SK-N-SH (cell line): ENCODE results near the gene PAQR5. TPM values are rescaled to one million over a fixed set of nuclear protein-coding genes. Genes with fewer than 3 reads are reported as not detected.
"Not testable (repeated sequence)": the region's sequence is repeated elsewhere in the genome, so short reads cannot be mapped to it uniquely, and the experiment has no call there.

Experiments used
- CTCF ChIA-PET: fragments of 300-600, 350-600 bp; formaldehyde crosslinking; extraction: SDS; loops from one replicate; lab custom pipeline; 2021; lab: Yijun Ruan, JAX
- POLR2A ChIA-PET: fragments of 350-600 bp; sonication (Branson Sonifier 250); formaldehyde crosslinking; extraction: SDS; loops from one replicate; lab custom pipeline; 2020; ENCODE audit warnings: antibody characterized with exemption, inconsistent platforms; lab: Yijun Ruan, JAX
- DNase-seq: peaks from one replicate; pipeline ENCODE4 v3.0.0; 2012
- H2AFZ ChIP-seq: fragments of 200-600 bp; sonication (generic); 2 replicates; pipeline ENCODE4 v1.8.1; 2016; ENCODE audit warnings: antibody characterized with exemption, mild to moderate bottlenecking, low read depth
- H3F3A ChIP-seq: fragments of 200-600 bp; sonication (generic); replicated peaks from 2 replicates; pipeline ENCODE3; 2016; ENCODE audit warnings: antibody characterized with exemption, mild to moderate bottlenecking; ENCODE audit not compliant: insufficient read depth
- H3K27ac ChIP-seq, 2 experiments: fragments of 200-500 bp in 1 of 2; fragments of 200-600 bp in 1 of 2; sonication (Bioruptor generic) in 1 of 2; sonication (generic), shearing (Covaris generic) in 1 of 2; 2 replicates each; pipeline versions ENCODE4 v1.5.1 to v1.6.1; 2014 to 2016; ENCODE audit warnings: low read depth in 2 of 2, inconsistent platforms in 1 of 2, low read length in 1 of 2, mild to moderate bottlenecking in 1 of 2, mixed read lengths in 1 of 2
- H3K27me3 ChIP-seq: fragments of 200-600 bp; sonication (generic), shearing (Covaris generic); 2 replicates; pipeline ENCODE4 v1.6.1; 2016; ENCODE audit warnings: mixed run types; ENCODE audit not compliant: insufficient read depth
- H3K36me3 ChIP-seq, 2 experiments: fragments of 200-500 bp in 1 of 2; fragments of 200-600 bp in 1 of 2; sonication (Bioruptor generic) in 1 of 2; sonication (generic) in 1 of 2; replicated peaks in 1 of 2; 2 replicates each; pipeline versions ENCODE3 to v1.5.1; 2014 to 2016; ENCODE audit warnings: low read length in 1 of 2, mild to moderate bottlenecking in 1 of 2; ENCODE audit not compliant: insufficient read depth in 2 of 2, control insufficient read depth in 1 of 2
- H3K4me1 ChIP-seq, 2 experiments: fragments of 200-500 bp in 1 of 2; fragments of 200-600 bp in 1 of 2; sonication (Bioruptor generic) in 1 of 2; sonication (generic), shearing (Covaris generic) in 1 of 2; 2 replicates each; pipeline versions ENCODE4 v1.5.1 to v1.6.1; 2014 to 2016; ENCODE audit warnings: low read depth in 1 of 2, low read length in 1 of 2, mixed run types in 1 of 2; ENCODE audit not compliant: insufficient read depth in 2 of 2, control insufficient read depth in 1 of 2
- H3K4me2 ChIP-seq: fragments of 200-600 bp; sonication (generic), shearing (Covaris generic); 2 replicates; pipeline ENCODE4 v1.6.1; 2017; ENCODE audit warnings: mixed run types
- H3K4me3 ChIP-seq, 2 experiments: fragments of 200-500 bp in 1 of 2; fragments of 200-600 bp in 1 of 2; sonication (Bioruptor generic) in 1 of 2; sonication (generic), shearing (Covaris generic) in 1 of 2; 2 replicates each; pipeline versions ENCODE4 v1.5.1 to v1.8.1; 2014 to 2016; ENCODE audit warnings: low read depth in 2 of 2, inconsistent platforms in 1 of 2, low read length in 1 of 2, mild to moderate bottlenecking in 1 of 2, mixed read lengths in 1 of 2, moderate library complexity in 1 of 2
- H3K79me2 ChIP-seq: fragments of 200-600 bp; sonication (generic); 2 replicates; pipeline ENCODE4 v1.8.1; 2017; ENCODE audit warnings: mild to moderate bottlenecking; ENCODE audit not compliant: insufficient read depth
- H3K9ac ChIP-seq: fragments of 200-600 bp; sonication (generic); 2 replicates; pipeline ENCODE4 v1.6.1; 2017; ENCODE audit warnings: mixed run types
- H3K9me2 ChIP-seq: fragments of 200-600 bp; sonication (generic); 2 replicates; pipeline ENCODE4 v1.6.1; 2017; ENCODE audit warnings: mixed run types
- H3K9me3 ChIP-seq: fragments of 200-600 bp; sonication (generic); 2 replicates; pipeline ENCODE4 v1.6.1; 2017; ENCODE audit warnings: mixed run types, mild to moderate bottlenecking, moderate library complexity
- H4K20me1 ChIP-seq: fragments of 200-600 bp; sonication (generic); 2 replicates; pipeline ENCODE4 v1.6.1; 2017; ENCODE audit warnings: mild to moderate bottlenecking, mixed run types; ENCODE audit not compliant: insufficient read depth
- ELF1 ChIP-seq: IDR thresholded peaks from 2 replicates; pipeline ENCODE4 v1.4.0; 2012
- FOSL2 ChIP-seq: IDR thresholded peaks from 2 replicates; pipeline ENCODE4 v1.4.0; 2012; ENCODE audit warnings: low read depth, mild to moderate bottlenecking, moderate library complexity, borderline replicate concordance
- FOXJ3 ChIP-seq: sonication (generic); formaldehyde crosslinking; IDR thresholded peaks from 2 replicates; pipeline ENCODE4 v1.5.1; 2020; ENCODE audit warnings: mild to moderate bottlenecking, missing genetic modification reagents
- GATA2 ChIP-seq: sonication (generic); formaldehyde crosslinking; IDR thresholded peaks from 2 replicates; pipeline ENCODE4 v1.5.0; 2020; ENCODE audit warnings: mild to moderate bottlenecking, missing genetic modification reagents
- IRF3 ChIP-seq: fragments of 150-350 bp; IDR thresholded peaks from 2 replicates; pipeline ENCODE4 v1.6.1; 2016; ENCODE audit warnings: mild to moderate bottlenecking, low read depth, low read length
- MAX ChIP-seq: IDR thresholded peaks from 2 replicates; pipeline ENCODE4 v1.4.0; 2012; ENCODE audit warnings: low read depth
- MEF2A ChIP-seq: IDR thresholded peaks from 2 replicates; pipeline ENCODE4 v1.4.0; 2012; ENCODE audit warnings: low read depth, borderline replicate concordance
- MXI1 ChIP-seq: IDR thresholded peaks from 2 replicates; pipeline ENCODE4 v1.6.1; 2012; ENCODE audit warnings: mild to moderate bottlenecking, low read depth, low read length, improper control_type of control experiment
- NFIC ChIP-seq: IDR thresholded peaks from 2 replicates; pipeline ENCODE4 v1.4.0; 2012; ENCODE audit warnings: borderline replicate concordance
- RCOR1 ChIP-seq: fragments of 150-350 bp; IDR thresholded peaks from 2 replicates; pipeline ENCODE4 v1.6.1; 2017; ENCODE audit warnings: antibody characterized with exemption, low read length
- RXRA ChIP-seq: IDR thresholded peaks from 2 replicates; pipeline ENCODE4 v1.4.0; 2012; ENCODE audit warnings: low read depth, mild to moderate bottlenecking, borderline replicate concordance
- SMC3 ChIP-seq: IDR thresholded peaks from 2 replicates; pipeline ENCODE4 v1.6.1; 2012; ENCODE audit warnings: low read depth, low read length, improper control_type of control experiment
- TCF12 ChIP-seq: IDR thresholded peaks from 2 replicates; pipeline ENCODE4 v1.4.0; 2012
- TEAD4 ChIP-seq: IDR thresholded peaks from 2 replicates; pipeline ENCODE4 v1.4.0; 2012; ENCODE audit warnings: mild to moderate bottlenecking, borderline replicate concordance; ENCODE audit not compliant: insufficient read depth
- WGBS: methylation state at CpG from one replicate; pipeline ENCODE4 v1.1.6; 2017; ENCODE audit warnings: low lambda C conversion rate; 5-methylcytosine and 5-hydroxymethylcytosine counted together
- polyA plus RNA-seq, 3 experiments: library from polyadenylated mRNA; depleted of rRNA; stranded (reverse); fragments of >200 nt; gene quantifications; 2 replicates each; pipeline ENCODE4 v1.2.3, GENCODE V29; 2012

The PAQR5 gene
- polyA plus RNA-seq, 1 of the 3 experiments (the other 2 are of a cell fraction): 3.9 TPM

GRCh38 chr15:69288531-69289341 is 10.0 kb upstream of the PAQR5 start (continued):
- no peak for TF ChIP-seq IRF3
- TF ChIP-seq MAX: no peak

- Histone ChIP-seq H3K9me3 (no peaks in the 10 kb centered on the region), H3K4me1 (peaks cover 0 to 18% of the 10 kb centered on the region in 2 experiments; a peak in 2 of 4 replicates), H3K36me3 (no peaks in the 10 kb centered on the region)
- CTCF ChIA-PET: interaction anchor here (0.7 to 4.3 kb wide), 8 partner anchors 10 to 230 kb away, joined by 3 to 14 read pairs (median 4); no protein-coding TSS in a partner anchor
- TF ChIP-seq FOSL2: no peak
- TF ChIP-seq GATA2 (CRISPR knock-in tag): no peak
- TF ChIP-seq SMC3: no peak
- TF ChIP-seq RCOR1: no peak
- TF ChIP-seq TCF12: no peak
- TF ChIP-seq, all 33 proteins: peak for 0
- H4K20me1 ChIP-seq: no peaks in the 10 kb centered on the region
- H3F3A ChIP-seq: no peaks in the 10 kb centered on the region
- no peaks in the 10 kb centered on the region for H3K27me3 ChIP-seq
- H3K27ac ChIP-seq: no peak overlapping the region; a peak in 1 of 4 replicates
- no peak for DNase-seq
- WGBS: 57% methylated on average over 8 of the region's 8 CpGs
- no peak overlapping the region for H3K4me2 ChIP-seq
- no peak overlapping the region for H3K9ac ChIP-seq
- POLR2A ChIA-PET: no interaction called here
- H2AFZ ChIP-seq: no peak overlapping the region
- H3K79me2 ChIP-seq: no peaks in the 10 kb centered on the region
- no peaks in the 10 kb centered on the region for H3K9me2 ChIP-seq
- no peak overlapping the region for H3K4me3 ChIP-seq
These were observed 9.2 kb upstream of the PAQR5 start for GRCh38 chr15:69289342-69290146.

- POLR2A ChIA-PET: no interaction called here
- no peaks in the 10 kb centered on the region for H3K9me3 ChIP-seq
- no peak overlapping the region for H2AFZ ChIP-seq
- CTCF ChIA-PET: interaction anchor here (0.8 to 4.3 kb wide), 7 partner anchors 9 to 231 kb away, joined by 3 to 14 read pairs (median 4); no protein-coding TSS in a partner anchor
- no peak for DNase-seq
- H3K27me3 ChIP-seq: no peaks in the 10 kb centered on the region
- H3K79me2 ChIP-seq: no peaks in the 10 kb centered on the region
- TF ChIP-seq GATA2 (CRISPR knock-in tag): no peak
- no peak for TF ChIP-seq NFIC
- TF ChIP-seq TEAD4: no peak
- TF ChIP-seq MEF2A: no peak
- TF ChIP-seq IRF3: no peak
- TF ChIP-seq MXI1: no peak
- TF ChIP-seq ELF1: no peak
- TF ChIP-seq FOXJ3 (CRISPR knock-in tag): no peak
- TF ChIP-seq RXRA: no peak
- H3K4me1 ChIP-seq: peaks cover 0 to 18% of the 10 kb centered on the region in 2 experiments; a peak in 2 of 4 replicates
- no peak overlapping the region for H3K27ac ChIP-seq
- no peaks in the 10 kb centered on the region for H3K9me2 ChIP-seq
- H3K4me2 ChIP-seq: no peak overlapping the region
- WGBS: 70% methylated on average over 7 of the region's 7 CpGs
- no peaks in the 10 kb centered on the region for H3F3A ChIP-seq
- H3K4me3 ChIP-seq: no peak overlapping the region
- no peaks in the 10 kb centered on the region for H3K36me3 ChIP-seq
- H4K20me1 ChIP-seq: no peaks in the 10 kb centered on the region
- H3K9ac ChIP-seq: no peak overlapping the region
These were observed 8.2 kb upstream of the PAQR5 start for GRCh38 chr15:69290346-69291164.

GRCh38 chr15:69291651-69292050 is 7.1 kb upstream of the PAQR5 start:
- H4K20me1 ChIP-seq, H3K9me3 ChIP-seq, POLR2A ChIA-PET, H3K4me2 ChIP-seq, H3K9ac ChIP-seq, H3F3A ChIP-seq, H3K27ac ChIP-seq, H3K79me2 ChIP-seq, H2AFZ ChIP-seq, DNase-seq, H3K9me2 ChIP-seq, H3K4me3 ChIP-seq, H3K36me3 ChIP-seq, H3K27me3 ChIP-seq: not testable (repeated sequence)
- CTCF ChIA-PET: interaction anchor here (0.7 to 4.3 kb wide), 5 partner anchors 8 to 1514 kb away, joined by 3 to 14 read pairs (median 4); no protein-coding TSS in a partner anchor
- WGBS: 87% methylated on average over 9 of the region's 10 CpGs
- peaks cover 0 to 18% of the 10 kb centered on the region in 2 experiments; a peak in 2 of 4 replicates for H3K4me1 ChIP-seq
